OCI-LY7 (cell line): ENCODE data around the gene SEMA3C.

Experiments
- EZH2phosphoT487 ChIP-seq: fragments of 200-600 bp; sonication (generic); IDR thresholded peaks from 2 replicates; pipeline ENCODE4 v1.6.1; 2018; ENCODE audit warnings: low read depth, borderline replicate concordance, mild to moderate bottlenecking, mixed run types, antibody characterized with exemption, low read length, moderate library complexity, mixed read lengths
- TF ChIP-seq, protein P1 (sequence below): fragments of 200-600 bp; sonication (generic); conservative IDR thresholded peaks from 2 replicates; pipeline ENCODE4 v1.5.1; 2014; ENCODE audit warnings: mild to moderate bottlenecking, antibody characterized with exemption, low read length, moderate library complexity, mixed read lengths

DNA sequence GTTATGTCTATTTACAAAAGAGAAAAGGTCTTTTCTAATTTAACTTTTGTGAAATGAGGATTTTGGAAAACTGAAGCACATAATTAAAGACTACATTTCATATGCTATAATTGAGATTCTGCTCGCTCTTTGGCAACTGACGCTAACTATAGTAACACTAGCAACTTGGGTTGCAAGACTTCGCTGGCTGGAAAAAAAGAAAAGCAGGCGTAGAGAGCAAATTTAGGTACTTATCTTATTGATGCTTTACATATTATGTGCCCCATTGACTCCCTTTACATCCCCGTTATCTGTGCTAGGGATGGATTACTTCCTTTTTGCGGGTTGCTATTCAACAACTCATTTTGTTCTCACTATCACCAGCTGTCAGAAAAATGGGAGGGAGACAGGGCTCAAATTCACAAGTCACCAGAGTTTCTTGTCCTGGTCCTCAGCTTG, 10.5 kb downstream of the SEMA3C start:
- TF ChIP-seq, protein P1, sequence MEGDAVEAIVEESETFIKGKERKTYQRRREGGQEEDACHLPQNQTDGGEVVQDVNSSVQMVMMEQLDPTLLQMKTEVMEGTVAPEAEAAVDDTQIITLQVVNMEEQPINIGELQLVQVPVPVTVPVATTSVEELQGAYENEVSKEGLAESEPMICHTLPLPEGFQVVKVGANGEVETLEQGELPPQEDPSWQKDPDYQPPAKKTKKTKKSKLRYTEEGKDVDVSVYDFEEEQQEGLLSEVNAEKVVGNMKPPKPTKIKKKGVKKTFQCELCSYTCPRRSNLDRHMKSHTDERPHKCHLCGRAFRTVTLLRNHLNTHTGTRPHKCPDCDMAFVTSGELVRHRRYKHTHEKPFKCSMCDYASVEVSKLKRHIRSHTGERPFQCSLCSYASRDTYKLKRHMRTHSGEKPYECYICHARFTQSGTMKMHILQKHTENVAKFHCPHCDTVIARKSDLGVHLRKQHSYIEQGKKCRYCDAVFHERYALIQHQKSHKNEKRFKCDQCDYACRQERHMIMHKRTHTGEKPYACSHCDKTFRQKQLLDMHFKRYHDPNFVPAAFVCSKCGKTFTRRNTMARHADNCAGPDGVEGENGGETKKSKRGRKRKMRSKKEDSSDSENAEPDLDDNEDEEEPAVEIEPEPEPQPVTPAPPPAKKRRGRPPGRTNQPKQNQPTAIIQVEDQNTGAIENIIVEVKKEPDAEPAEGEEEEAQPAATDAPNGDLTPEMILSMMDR = no peak
- no peak for TF ChIP-seq EZH2phosphoT487
